HepG2 (cell line): ENCODE results near the gene NFATC2. TPM values are rescaled to one million over a fixed set of nuclear protein-coding genes. Genes with fewer than 3 reads are reported as not detected.

Experiments used
- ATAC-seq: fragments of 200-7000 bp; cut with Tn5 transposase; 3 replicates; pipeline ENCODE4 v1.9.1; 2020; ENCODE audit warnings: mild to moderate bottlenecking, moderate library complexity
- BruUV-seq: library from RNA; stranded (reverse); fragments of 400-500 nt; replicated peaks from 2 replicates; lab custom pipeline; 2021; lab: Mats Ljungman, UMichigan
- CTCF ChIA-PET: fragments of 300-600 bp; formaldehyde crosslinking; extraction: SDS; loops from one replicate; lab custom pipeline; 2021; ENCODE audit warnings: low total read pairs, inconsistent platforms, low intra/inter-chr PET ratio; lab: Yijun Ruan, JAX
- POLR2A ChIA-PET: fragments of 350-600 bp; sonication (Branson Sonifier 250); formaldehyde crosslinking; loops from one replicate; lab custom pipeline; 2020; ENCODE audit warnings: antibody characterized with exemption, inconsistent platforms; lab: Yijun Ruan, JAX
- DNase-seq: peaks from one replicate; pipeline ENCODE4 v3.0.0-alpha.2; 2015; ENCODE audit warnings: low spot score
- FAIRE-seq: peaks from 3 replicates; lab custom pipeline; 2011; peaks lifted over from hg19 to GRCh38; lab: Jason Lieb, UNC
- H2AFZ ChIP-seq: one replicate; pipeline ENCODE4 v1.6.1; 2011; ENCODE audit warnings: low read length, inconsistent platforms
- H3K27ac ChIP-seq: fragments of 300-600 bp; 3 replicates; pipeline ENCODE4 v1.8.0; 2011; ENCODE audit warnings: mixed run types, mild to moderate bottlenecking, mixed read lengths, low read length, inconsistent platforms; ENCODE audit not compliant: insufficient read depth; ENCODE audit errors: extremely low read length
- H3K27me3 ChIP-seq, 2 experiments: fragments of 200-600 bp in 1 of 2; 2 replicates in 1 of 2; 3 replicates in 1 of 2; pipeline versions ENCODE4 v1.6.0 to v1.8.0; 2011; ENCODE audit warnings: low read length in 2 of 2, mild to moderate bottlenecking in 2 of 2, moderate library complexity in 2 of 2, inconsistent platforms in 1 of 2; ENCODE audit not compliant: insufficient read depth in 2 of 2, control insufficient read depth in 1 of 2
- H3K36me3 ChIP-seq, 2 experiments: fragments of 200-600 bp in 1 of 2; replicated peaks in 1 of 2; 2 replicates in 1 of 2; 3 replicates in 1 of 2; pipeline versions ENCODE4 v1.5.1 to v1.8.0; 2011; ENCODE audit warnings: low read length in 2 of 2, inconsistent platforms in 1 of 2; ENCODE audit not compliant: insufficient read depth in 2 of 2, control insufficient read depth in 1 of 2
- H3K4me1 ChIP-seq: 2 replicates; pipeline ENCODE4 v1.5.1; 2012; ENCODE audit warnings: low read length, inconsistent platforms; ENCODE audit not compliant: insufficient read depth
- H3K4me2 ChIP-seq: 2 replicates; pipeline ENCODE4 v1.6.0; 2011; ENCODE audit warnings: low read depth, low read length, inconsistent platforms
- H3K4me3 ChIP-seq, 3 experiments: fragments of 200-600 bp in 1 of 3; sonication (generic), shearing (Covaris generic) in 1 of 3; replicated peaks in 1 of 3; 2 replicates each; pipeline ENCODE4 v1.5.1; 2011 to 2016; ENCODE audit warnings: low read length in 3 of 3, inconsistent platforms in 2 of 3, low read depth in 2 of 3, mild to moderate bottlenecking in 2 of 3, control low read depth in 1 of 3, mixed read lengths in 1 of 3; ENCODE audit not compliant: insufficient read depth in 1 of 3
- H3K79me2 ChIP-seq: one replicate; pipeline ENCODE4 v1.6.1; 2011; ENCODE audit warnings: low read length, inconsistent platforms; ENCODE audit not compliant: insufficient read depth
- H3K9ac ChIP-seq: 2 replicates; pipeline ENCODE4 v1.6.0; 2011; ENCODE audit warnings: mild to moderate bottlenecking, low read depth, low read length, inconsistent platforms; ENCODE audit not compliant: insufficient read depth
- H3K9me3 ChIP-seq: 2 replicates; pipeline ENCODE4 v1.5.1; 2012; ENCODE audit warnings: mild to moderate bottlenecking, low read length
- H4K20me1 ChIP-seq: 2 replicates; pipeline ENCODE4 v1.6.0; 2011; ENCODE audit warnings: inconsistent platforms, mild to moderate bottlenecking, low read length, moderate library complexity; ENCODE audit not compliant: insufficient read depth
- ADNP ChIP-seq: sonication (generic); formaldehyde crosslinking; IDR thresholded peaks from 2 replicates; pipeline ENCODE4 v1.4.0; 2020; ENCODE audit warnings: missing genetic modification reagents
- E2F2 ChIP-seq: sonication (generic); formaldehyde crosslinking; IDR thresholded peaks from 2 replicates; pipeline ENCODE4 v1.4.0; 2020; ENCODE audit warnings: missing genetic modification reagents, borderline replicate concordance
- HDAC2 ChIP-seq: sonication (generic); formaldehyde crosslinking; IDR thresholded peaks from 2 replicates; pipeline ENCODE4 v1.4.0; 2020; ENCODE audit warnings: missing genetic modification reagents
- PLRG1 ChIP-seq: fragments of 450-650 bp; conservative IDR thresholded peaks from 2 replicates; pipeline ENCODE4 v1.6.1; 2016
- ZNF121 ChIP-seq: sonication (generic); formaldehyde crosslinking; IDR thresholded peaks from 2 replicates; pipeline ENCODE4 v1.5.0; 2020; ENCODE audit warnings: mild to moderate bottlenecking, missing genetic modification reagents
- ZNF367 ChIP-seq: sonication (generic); formaldehyde crosslinking; IDR thresholded peaks from 2 replicates; pipeline ENCODE4 v1.4.0; 2020; ENCODE audit warnings: missing genetic modification reagents, borderline replicate concordance
- ZNF589 ChIP-seq: sonication (generic); formaldehyde crosslinking; conservative IDR thresholded peaks from 2 replicates; pipeline ENCODE4 v1.8.0; 2022; ENCODE audit warnings: mild to moderate bottlenecking, moderate library complexity, missing genetic modification reagents
- WGBS: methylation state at CpG from one replicate; pipeline ENCODE4 v1.1.6; 2017; ENCODE audit warnings: low lambda C conversion rate; 5-methylcytosine and 5-hydroxymethylcytosine counted together
- in situ Hi-C: cut with HindIII; loops from 2 replicates; pipeline ENCODE4 v1.10.0; 2017; ENCODE audit warnings: low pct_unique_long_range_greater_than_20kb; ENCODE audit not compliant: extremely low pct_ligation_motif_present
- intact Hi-C: fragments of 100-400 bp; cut with micrococcal nuclease; formaldehyde crosslinking; loops from one replicate; pipeline ENCODE4 v1.10.0; 2022; ENCODE audit not compliant: unreplicated experiment
- polyA plus RNA-seq, 8 experiments: library from polyadenylated mRNA; depleted of rRNA in 3 of 8; stranded (reverse) in 7 of 8; unstranded in 1 of 8; fragments of >200 nt; fragmentation: Illumina TruSeq in 4 of 8; extraction: Trizol in 4 of 8; gene quantifications; 2 replicates each; pipeline versions ENCODE4 v1.2.1 to v1.2.3, GENCODE V29; 2011 to 2016; ENCODE audit warnings: low read depth in 4 of 8, missing spikeins in 1 of 8, mixed read lengths in 1 of 8; ENCODE audit not compliant: insufficient read depth in 1 of 8
- total RNA-seq, 5 experiments: library from RNA; depleted of rRNA; stranded (reverse); fragments of >200 nt; fragmentation: Illumina TruSeq; extraction: Trizol; gene quantifications; 2 replicates each; pipeline ENCODE4 v1.2.3, GENCODE V29; 2016; ENCODE audit warnings: low read depth in 1 of 5
- TF ChIP-seq, protein P1 (sequence below): sonication (generic); formaldehyde crosslinking; IDR thresholded peaks from 2 replicates; pipeline ENCODE4 v1.5.0; 2020; ENCODE audit warnings: mild to moderate bottlenecking, missing genetic modification reagents

Gene NFATC2
- total and polyA plus RNA-seq, 2 of the 13 experiments (the other 11 are each of a cell fraction or from before 2014, with no cell fraction given), result 1.9 to 3.3 TPM

- ATAC-seq, result no peak
- H3K27ac ChIP-seq, result no peak overlapping the region
- H3K4me2 ChIP-seq, result no peak overlapping the region
- H4K20me1 ChIP-seq, result no peaks in the 10 kb centered on the region
- 80% methylated on average over 3 of the region's 3 CpGs for WGBS
- TF ChIP-seq PLRG1 (no peak), ADNP (CRISPR knock-in tag) (no peak), ZNF589 (CRISPR knock-in tag) (no peak), HDAC2 (CRISPR knock-in tag) (no peak), E2F2 (CRISPR knock-in tag) (no peak), ZNF121 (CRISPR knock-in tag) (peak; percentile 77), ZNF367 (CRISPR knock-in tag) (no peak)
- TF ChIP-seq, protein P1, sequence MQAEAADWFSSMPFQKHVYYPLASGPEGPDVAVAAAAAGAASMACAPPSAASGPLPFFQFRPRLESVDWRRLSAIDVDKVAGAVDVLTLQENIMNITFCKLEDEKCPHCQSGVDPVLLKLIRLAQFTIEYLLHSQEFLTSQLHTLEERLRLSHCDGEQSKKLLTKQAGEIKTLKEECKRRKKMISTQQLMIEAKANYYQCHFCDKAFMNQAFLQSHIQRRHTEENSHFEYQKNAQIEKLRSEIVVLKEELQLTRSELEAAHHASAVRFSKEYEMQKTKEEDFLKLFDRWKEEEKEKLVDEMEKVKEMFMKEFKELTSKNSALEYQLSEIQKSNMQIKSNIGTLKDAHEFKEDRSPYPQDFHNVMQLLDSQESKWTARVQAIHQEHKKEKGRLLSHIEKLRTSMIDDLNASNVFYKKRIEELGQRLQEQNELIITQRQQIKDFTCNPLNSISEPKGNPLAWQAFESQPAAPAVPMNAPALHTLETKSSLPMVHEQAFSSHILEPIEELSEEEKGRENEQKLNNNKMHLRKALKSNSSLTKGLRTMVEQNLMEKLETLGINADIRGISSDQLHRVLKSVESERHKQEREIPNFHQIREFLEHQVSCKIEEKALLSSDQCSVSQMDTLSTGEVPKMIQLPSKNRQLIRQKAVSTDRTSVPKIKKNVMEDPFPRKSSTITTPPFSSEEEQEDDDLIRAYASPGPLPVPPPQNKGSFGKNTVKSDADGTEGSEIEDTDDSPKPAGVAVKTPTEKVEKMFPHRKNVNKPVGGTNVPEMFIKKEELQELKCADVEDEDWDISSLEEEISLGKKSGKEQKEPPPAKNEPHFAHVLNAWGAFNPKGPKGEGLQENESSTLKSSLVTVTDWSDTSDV, result no peak
- no TSS peak for BruUV-seq
- peaks cover 14% of the 10 kb centered on the region for H3K4me1 ChIP-seq
- no peak for DNase-seq
- FAIRE-seq, result no peak
- no peaks in the 10 kb centered on the region for H3K9me3 ChIP-seq
- intact Hi-C loops, result loop anchor here (10.0 kb wide), 1 partner anchor 84 kb away; no protein-coding TSS in a partner anchor
- in situ Hi-C loops, result no loop called here
- no peaks in the 10 kb centered on the region for H3K79me2 ChIP-seq
- H3K4me3 ChIP-seq, result no peak overlapping the region
- no peak overlapping the region for H2AFZ ChIP-seq
- POLR2A ChIA-PET, result no interaction called here
- H3K27me3 ChIP-seq, result no peaks in the 10 kb centered on the region
- no peaks in the 10 kb centered on the region; a peak in 1 of 5 replicates for H3K36me3 ChIP-seq
- CTCF ChIA-PET, result no interaction called here
- H3K9ac ChIP-seq, result no peak overlapping the region
Observed at GRCh38 chr20:51420805-51421204, 121.7 kb downstream of the NFATC2 start.
